ENCODE data around the gene ARHGAP22.

The ARHGAP22 gene

DNA sequence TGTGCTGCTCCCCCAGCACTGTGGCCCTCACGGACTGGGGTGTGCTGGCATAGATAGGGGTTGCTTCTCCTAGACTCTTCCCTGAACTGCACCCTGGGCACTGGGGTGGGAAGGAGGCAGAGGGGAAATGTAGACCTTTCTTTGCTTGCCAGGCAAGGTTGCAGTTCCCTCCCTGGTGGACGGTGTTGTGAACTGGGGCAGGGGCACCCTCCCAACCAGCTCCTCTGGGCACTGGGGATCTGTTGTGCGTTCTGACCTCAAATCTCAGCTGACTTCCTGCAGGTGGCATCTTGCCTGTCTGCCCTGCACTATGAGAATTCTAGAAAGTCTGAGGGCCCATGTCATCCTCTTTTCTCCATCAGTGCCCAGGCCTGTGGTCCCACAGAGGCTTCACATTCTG, 53.9 kb downstream of the ARHGAP22 start:
- no peak for DNase-seq

GRCh38 chr10:48550071-48550691, 54.7 kb downstream of the ARHGAP22 start:
- no peak for DNase-seq

GRCh38 chr10:48549236-48549635, 55.6 kb downstream of the ARHGAP22 start:
- no peak for DNase-seq

DNA sequence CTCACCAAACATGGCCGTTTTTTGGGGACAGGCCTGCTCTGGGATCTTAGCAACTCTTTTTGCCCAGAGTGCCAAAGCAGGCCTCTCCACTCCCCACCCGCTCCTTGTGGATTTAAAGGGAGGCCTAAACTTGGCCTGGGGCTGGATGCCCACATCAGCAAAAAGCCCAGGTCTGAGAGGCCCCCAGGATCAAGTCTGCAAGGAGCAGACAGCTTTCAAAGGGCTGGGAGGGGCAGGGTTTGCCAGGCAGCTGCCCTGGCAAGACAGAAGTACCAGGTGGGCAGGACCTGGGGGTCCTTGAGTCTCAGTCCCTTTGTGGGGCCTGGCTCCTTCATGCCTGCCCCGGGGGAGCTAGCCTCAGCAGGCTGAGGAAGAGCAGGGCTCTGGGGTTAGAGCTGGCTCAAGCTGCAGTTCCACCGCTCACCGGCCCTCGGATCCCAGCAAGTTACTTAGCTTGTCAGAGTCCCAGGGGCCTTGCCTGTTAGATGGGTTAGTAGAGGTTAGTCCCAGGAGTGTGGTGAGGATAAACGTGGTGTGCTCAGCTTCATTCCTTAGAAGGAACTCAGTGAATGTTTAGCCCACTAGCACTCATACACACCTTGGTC, 56.2 kb downstream of the ARHGAP22 start:
- DNase-seq = no peak

DNA sequence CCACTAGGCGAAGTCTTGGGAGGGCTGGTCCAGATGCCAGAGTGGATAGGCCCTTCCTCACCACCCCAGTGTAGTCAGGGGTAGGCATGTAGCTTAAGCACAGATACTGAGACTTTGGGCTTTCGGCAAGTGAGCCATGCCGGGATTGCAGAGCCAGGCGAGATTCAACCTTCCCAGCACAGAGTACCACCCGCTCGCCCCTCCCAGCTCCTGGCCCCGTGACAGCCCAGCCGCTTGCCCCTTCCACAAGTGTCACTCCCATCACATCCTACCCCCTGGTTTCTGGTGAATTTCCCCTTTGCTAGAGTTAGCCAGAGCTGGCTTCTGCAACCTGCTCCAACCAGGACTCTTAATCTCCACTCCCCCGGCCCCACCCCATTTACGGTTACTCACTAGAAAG, 56.9 kb downstream of the ARHGAP22 start:
- no peak for DNase-seq

- DNase-seq = no peak
Measured at GRCh38 chr10:48547061-48547895, 57.6 kb downstream of the ARHGAP22 start.

DNA sequence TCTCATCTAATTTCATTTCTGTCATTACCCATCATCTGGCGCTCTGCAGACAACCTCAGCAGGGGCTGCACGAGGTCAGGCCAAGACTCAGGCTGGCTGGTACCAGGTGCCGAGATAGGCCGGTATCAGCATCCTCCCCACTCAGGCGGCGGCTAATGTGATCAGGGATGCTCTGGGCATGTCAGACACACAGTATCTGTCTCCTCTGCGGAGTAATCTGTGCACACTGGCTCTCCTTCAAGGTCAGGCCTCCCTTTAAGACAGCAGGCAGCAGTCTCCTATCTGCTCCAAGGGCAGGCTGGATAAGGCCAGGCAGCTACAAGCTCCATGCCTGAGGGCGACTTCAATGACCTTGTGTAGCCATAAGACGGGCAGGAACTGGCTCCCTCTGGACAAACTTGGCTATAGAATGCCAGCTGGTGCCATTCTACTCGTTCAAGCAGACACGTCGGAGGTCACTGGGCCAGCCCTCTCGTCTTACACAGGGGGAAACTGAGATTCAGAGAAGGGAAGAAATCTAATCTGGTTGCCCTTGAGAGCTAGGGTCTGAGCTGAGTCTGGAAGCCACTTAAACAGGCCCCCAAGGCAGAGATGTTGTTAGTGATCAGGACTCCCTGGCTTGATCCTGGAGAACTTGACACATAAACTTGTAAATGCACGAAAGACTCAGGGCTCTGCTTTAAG, 59.3 kb downstream of the ARHGAP22 start:
- DNase-seq = no peak

DNA sequence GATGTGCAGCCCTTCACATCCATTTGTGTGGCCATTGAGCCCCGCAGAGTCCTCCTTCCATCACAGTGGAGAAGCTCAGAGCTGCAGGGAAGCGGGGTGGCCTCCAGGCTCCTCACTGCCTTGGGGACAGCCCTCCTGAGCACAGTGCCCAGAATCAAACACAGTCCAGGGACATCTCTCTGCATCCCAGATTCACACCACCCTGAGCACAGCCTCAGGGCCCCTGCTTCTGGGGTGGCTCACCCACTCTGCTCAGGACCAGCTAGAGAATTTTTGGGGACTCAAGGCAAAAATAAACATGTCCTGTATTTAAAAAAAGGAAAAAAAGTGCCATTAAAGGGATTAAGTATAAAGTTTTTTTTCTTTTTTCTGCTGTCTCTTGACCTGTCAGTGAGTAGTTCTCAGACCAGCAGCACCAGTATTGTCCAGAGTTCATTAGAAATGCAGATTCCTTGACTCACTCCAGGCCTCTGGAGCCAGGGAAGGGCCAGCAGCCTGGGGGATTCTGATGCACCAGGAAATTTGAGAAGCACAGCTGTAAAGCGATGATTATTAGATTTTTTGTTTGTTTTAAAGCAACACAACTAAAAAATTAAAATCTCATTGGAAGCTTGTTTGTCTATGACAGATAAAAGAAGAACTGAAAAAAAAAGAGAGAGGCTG, 61.6 kb downstream of the ARHGAP22 start:
- no peak for DNase-seq

- no peak for DNase-seq
Measured at GRCh38 chr10:48542471-48543181, 62.2 kb downstream of the ARHGAP22 start.

- DNase-seq = no peak
Measured at GRCh38 chr10:48541144-48541795, 63.6 kb downstream of the ARHGAP22 start.

- DNase-seq = no peak
Measured at GRCh38 chr10:48538611-48539010, 66.3 kb downstream of the ARHGAP22 start.

- no peak for DNase-seq
Measured at GRCh38 chr10:48536916-48537890, 67.7 kb downstream of the ARHGAP22 start.

- no peak for DNase-seq
Measured at GRCh38 chr10:48536156-48536500, 68.7 kb downstream of the ARHGAP22 start.

DNA sequence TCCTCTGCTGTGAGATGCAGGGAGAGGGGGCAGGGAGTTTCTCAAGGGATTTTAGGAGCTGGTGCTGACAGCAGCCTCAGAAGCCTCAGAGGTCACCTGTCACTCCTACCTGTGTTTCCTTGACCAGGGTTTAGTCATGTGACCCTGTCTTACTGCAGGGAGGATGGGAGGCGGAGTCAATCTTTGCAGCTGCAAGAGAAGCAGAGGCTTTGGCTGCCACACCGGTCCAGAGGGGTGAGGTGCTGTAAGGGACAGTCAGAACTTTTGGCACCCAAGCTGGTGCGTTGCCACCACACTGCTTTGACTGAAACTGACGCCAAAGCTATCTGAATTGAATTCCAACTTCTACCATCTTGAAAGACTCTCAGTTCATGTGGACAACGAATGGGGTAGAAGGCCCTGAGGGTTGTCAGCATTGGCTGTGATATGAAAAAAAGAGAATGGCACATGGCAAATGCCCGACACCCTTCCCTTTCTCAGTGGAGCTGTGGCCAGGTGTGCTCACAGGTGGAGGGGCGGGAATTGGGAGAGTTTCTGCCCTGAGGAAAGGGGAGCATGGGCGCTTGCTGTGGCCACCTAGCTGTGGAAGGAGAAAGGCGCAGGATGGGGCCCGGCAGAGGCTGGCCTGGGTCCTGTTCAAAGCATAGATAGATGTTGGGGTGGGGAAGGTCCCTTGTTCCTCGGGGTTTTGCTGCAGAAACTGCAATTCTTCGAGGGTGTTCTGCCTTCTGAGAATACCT, 69.3 kb downstream of the ARHGAP22 start:
- DNase-seq = no peak

DNA sequence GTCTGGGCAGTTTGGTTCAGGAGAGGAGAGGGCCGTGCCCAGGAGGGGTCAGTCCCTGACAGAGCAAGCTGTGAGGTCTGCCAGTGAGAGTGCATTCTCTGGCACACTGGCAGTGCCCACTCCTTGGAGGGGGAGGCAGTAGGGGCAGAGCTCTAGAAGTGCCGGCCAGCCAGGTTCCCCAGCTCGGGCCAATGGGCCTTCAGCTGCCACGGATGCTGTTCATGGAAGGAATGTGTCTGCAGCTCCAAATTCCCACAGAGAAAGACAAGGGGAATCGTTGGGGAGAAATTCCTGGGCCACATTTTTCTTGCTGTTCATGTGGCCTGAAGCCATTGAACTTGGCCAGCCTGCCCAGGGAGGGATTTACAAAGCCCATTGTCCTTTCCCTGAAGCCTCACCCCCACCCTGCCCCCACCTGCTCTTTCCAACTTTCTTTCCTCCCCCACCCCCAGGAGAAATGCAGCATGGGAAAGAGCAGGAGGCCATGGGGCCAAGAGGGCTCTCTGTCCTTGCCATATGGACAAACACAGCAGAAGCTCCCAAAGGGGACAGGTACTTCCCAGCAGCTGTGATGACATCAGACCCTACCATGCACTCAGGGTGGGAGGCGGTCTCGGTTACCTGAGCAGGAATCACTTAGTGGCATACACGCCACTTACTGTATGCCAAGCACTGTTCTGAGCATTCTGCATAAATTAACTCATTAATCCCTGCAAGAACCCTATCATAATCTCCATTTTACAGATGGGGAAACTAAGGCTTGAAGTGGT, 70.7 kb downstream of the ARHGAP22 start:
- DNase-seq = no peak

GRCh38 chr10:48533540-48533939, 71.3 kb downstream of the ARHGAP22 start:
- no peak for DNase-seq

- DNase-seq = no peak
Measured at GRCh38 chr10:48531486-48531885, 73.4 kb downstream of the ARHGAP22 start.

DNA sequence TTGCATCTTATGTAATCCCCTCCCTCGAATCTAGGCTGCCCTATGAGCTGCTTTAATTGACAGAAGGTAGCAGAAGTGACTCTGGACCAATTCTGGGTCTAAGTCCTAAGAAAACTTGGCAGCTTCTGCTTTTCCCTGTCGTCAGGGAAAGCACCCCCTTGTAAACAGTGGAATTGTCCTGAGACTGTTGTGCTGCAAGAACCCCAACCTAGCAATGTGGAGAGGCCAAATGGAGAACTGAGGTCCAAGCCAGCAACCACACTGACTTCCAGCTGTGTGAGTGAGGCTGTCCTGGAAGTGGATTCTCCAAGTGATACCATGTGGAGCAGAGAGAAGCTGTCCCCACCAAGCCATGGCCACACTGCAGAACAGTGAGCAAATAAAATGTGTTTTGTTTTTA, 75.5 kb downstream of the ARHGAP22 start:
- DNase-seq = peak; percentile 29 to 51 (median 50)

GRCh38 chr10:48527756-48528155, 77.1 kb downstream of the ARHGAP22 start:
- no peak for DNase-seq
